Thoracic aorta (tissue), 2 donors: ENCODE results near the gene TBC1D8. TPM values are rescaled to one million over a fixed set of nuclear protein-coding genes. Genes with fewer than 3 reads are reported as not detected.
A peak's percentile ranks its signal among the peaks of the same experiment; 100 is the strongest.

ENCODE experiments used
- ATAC-seq: fragments of 150-250 bp; one replicate; pipeline ENCODE4 v1.8.0; 2017; ENCODE audit warnings: low read depth; ENCODE audit not compliant: insufficient number of reproducible peaks, low FRiP score
- DNase-seq: peaks from one replicate; pipeline ENCODE4 v3.0.0-alpha.2; 2020; ENCODE audit warnings: low spot score
- H3K27ac ChIP-seq, 2 donors: fragments of 200-600 bp; sonication (generic); 1 replicate in 1 of 2; 2 replicates in 1 of 2; pipeline ENCODE4 v1.5.1; 2016; ENCODE audit warnings: mild to moderate bottlenecking in 2 of 2, moderate library complexity in 2 of 2
- H3K27me3 ChIP-seq: fragments of 200-600 bp; sonication (generic); replicated peaks from 2 replicates; pipeline ENCODE4 v1.6.0; 2016; ENCODE audit warnings: mild to moderate bottlenecking; ENCODE audit not compliant: insufficient read depth
- H3K36me3 ChIP-seq: fragments of 200-600 bp; sonication (generic); one replicate; pipeline ENCODE4 v1.5.1; 2016
- H3K4me1 ChIP-seq, 2 donors: fragments of 200-600 bp; sonication (generic); 1 replicate in 1 of 2; 2 replicates in 1 of 2; pipeline versions ENCODE4 v1.5.1 to v1.6.0; 2016; ENCODE audit warnings: low read depth in 2 of 2, mild to moderate bottlenecking in 1 of 2; ENCODE audit not compliant: control insufficient read depth in 1 of 2
- H3K4me3 ChIP-seq: fragments of 200-600 bp; sonication (generic); 2 replicates; pipeline ENCODE4 v1.5.1; 2016; ENCODE audit warnings: mild to moderate bottlenecking
- H3K9me3 ChIP-seq: fragments of 200-600 bp; sonication (generic); 2 replicates; pipeline ENCODE4 v1.5.1; 2016
- total RNA-seq, 2 donors: library from RNA; depleted of rRNA; stranded (reverse); fragments of >200 nt; gene quantifications; one replicate each; pipeline versions ENCODE4 v1.1.0 to v1.2.3, GENCODE V29; 2016
- TF ChIP-seq, protein P1 (sequence below): fragments of 200-600 bp; sonication (generic); IDR thresholded peaks from one replicate; pipeline ENCODE4 v1.5.1; 2019; ENCODE audit warnings: antibody characterized with exemption

TBC1D8 gene
- total RNA-seq, 2 donors from 2014 or later: 47.4 to 62.0 TPM

GRCh38 chr2:101041413-101041812 lies 109.8 kb downstream of the TBC1D8 start:
- Histone ChIP-seq H3K36me3 (peaks cover 19% of the 10 kb centered on the region), H3K4me1 (no peaks in the 10 kb centered on the region), H3K27ac (no peak overlapping the region), H3K27me3 (no peaks in the 10 kb centered on the region), H3K9me3 (no peaks in the 10 kb centered on the region), H3K4me3 (no peak overlapping the region)
- TF ChIP-seq, protein P1, sequence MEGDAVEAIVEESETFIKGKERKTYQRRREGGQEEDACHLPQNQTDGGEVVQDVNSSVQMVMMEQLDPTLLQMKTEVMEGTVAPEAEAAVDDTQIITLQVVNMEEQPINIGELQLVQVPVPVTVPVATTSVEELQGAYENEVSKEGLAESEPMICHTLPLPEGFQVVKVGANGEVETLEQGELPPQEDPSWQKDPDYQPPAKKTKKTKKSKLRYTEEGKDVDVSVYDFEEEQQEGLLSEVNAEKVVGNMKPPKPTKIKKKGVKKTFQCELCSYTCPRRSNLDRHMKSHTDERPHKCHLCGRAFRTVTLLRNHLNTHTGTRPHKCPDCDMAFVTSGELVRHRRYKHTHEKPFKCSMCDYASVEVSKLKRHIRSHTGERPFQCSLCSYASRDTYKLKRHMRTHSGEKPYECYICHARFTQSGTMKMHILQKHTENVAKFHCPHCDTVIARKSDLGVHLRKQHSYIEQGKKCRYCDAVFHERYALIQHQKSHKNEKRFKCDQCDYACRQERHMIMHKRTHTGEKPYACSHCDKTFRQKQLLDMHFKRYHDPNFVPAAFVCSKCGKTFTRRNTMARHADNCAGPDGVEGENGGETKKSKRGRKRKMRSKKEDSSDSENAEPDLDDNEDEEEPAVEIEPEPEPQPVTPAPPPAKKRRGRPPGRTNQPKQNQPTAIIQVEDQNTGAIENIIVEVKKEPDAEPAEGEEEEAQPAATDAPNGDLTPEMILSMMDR: no peak
- DNase-seq (no peak), ATAC-seq (no peak)

GRCh38 chr2:101040761-101041160 lies 110.4 kb downstream of the TBC1D8 start:
- no peak overlapping the region for H3K4me3 ChIP-seq
- H3K27ac ChIP-seq: no peak overlapping the region
- H3K27me3 ChIP-seq: no peaks in the 10 kb centered on the region
- H3K36me3 ChIP-seq: peaks cover 21% of the 10 kb centered on the region
- DNase-seq: no peak
- H3K9me3 ChIP-seq: no peaks in the 10 kb centered on the region
- no peak for ATAC-seq
- TF ChIP-seq, protein P1: no peak
- no peaks in the 10 kb centered on the region for H3K4me1 ChIP-seq

DNA sequence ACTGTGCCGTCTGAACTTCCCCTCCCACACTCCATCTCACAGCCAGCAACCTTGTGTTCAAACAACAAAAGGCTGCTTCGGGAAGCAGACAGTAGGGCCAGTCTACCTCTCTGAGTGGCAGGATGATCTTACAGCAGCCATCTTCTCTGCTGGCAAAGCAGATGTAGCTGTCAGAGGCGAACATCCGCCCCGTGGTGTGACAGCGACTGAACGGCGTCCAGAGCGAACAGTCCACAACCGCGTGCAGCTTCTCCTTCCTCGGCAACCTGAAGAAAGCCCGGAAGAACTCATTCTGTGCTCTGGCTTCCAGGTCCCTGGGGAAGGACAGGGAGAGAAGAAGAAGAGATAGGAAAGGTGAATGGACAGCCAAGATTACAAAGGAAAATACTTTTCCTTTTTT lies 111.1 kb downstream of the TBC1D8 start:
- DNase-seq (no peak), ATAC-seq (no peak)
- Histone ChIP-seq H3K27me3 (no peaks in the 10 kb centered on the region), H3K4me3 (no peak overlapping the region), H3K27ac (no peak overlapping the region), H3K4me1 (no peaks in the 10 kb centered on the region), H3K9me3 (no peaks in the 10 kb centered on the region), H3K36me3 (peaks cover 27% of the 10 kb centered on the region)
- TF ChIP-seq, protein P1: no peak

DNA sequence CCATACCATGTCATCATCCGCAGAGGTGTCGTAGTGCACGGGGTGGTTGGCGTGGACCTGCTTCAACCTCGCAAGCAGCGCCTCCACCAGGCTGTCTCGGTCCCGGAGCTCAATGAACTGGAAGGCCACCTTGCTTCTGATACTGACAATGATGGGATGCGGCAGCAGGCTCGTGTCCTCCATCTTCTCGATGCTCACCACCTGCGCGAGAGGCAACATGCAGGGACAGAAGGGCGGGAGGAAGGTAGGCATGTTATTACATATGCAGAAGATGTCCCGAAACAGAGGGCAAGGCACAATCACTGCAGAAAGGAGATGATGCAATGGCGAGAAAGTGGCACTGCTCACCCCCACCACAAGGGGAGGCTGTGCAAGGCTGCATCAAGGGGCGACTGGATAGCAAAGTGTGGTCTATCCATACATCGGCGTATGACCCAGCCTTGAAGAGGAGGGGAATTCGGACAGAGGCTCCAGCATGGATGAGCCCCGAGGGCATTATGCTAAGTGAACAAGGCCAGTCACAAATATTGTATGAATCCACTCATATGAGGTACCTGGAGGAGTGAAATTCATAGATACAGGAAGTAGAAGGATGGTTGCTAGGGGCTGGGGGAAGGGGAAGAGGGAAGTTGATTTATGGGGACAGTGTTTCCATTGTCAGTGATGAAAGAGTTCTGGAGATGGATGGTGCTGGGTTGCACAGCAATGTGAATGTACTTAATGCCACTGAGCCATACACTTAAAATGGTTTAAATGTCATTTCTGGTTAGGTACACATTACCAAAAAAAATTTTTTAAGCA lies 112.5 kb downstream of the TBC1D8 start:
- H3K36me3 ChIP-seq: peaks cover 32% of the 10 kb centered on the region
- H3K9me3 ChIP-seq: no peaks in the 10 kb centered on the region
- no peaks in the 10 kb centered on the region for H3K4me1 ChIP-seq
- DNase-seq: no peak
- no peak overlapping the region for H3K27ac ChIP-seq
- no peak overlapping the region for H3K4me3 ChIP-seq
- no peaks in the 10 kb centered on the region for H3K27me3 ChIP-seq
- ATAC-seq: no peak
- TF ChIP-seq, protein P1: peak; percentile 44

- Histone ChIP-seq H3K27me3 (no peaks in the 10 kb centered on the region), H3K36me3 (peaks cover 39% of the 10 kb centered on the region), H3K4me3 (no peak overlapping the region), H3K4me1 (no peaks in the 10 kb centered on the region), H3K9me3 (no peaks in the 10 kb centered on the region), H3K27ac (no peak overlapping the region)
- no peak for DNase-seq
- no peak for ATAC-seq
- TF ChIP-seq, protein P1: no peak
Measured at GRCh38 chr2:101037161-101037755, 113.9 kb downstream of the TBC1D8 start.
